GM19463 (cell line): Measurements from ENCODE around the gene UNC13A.
"Not testable (repeated sequence)": the region's sequence is repeated elsewhere in the genome, so short reads cannot be mapped to it uniquely, and the experiment has no call there.

Source experiments
- ATAC-seq: cut with Tn5 transposase; IDR thresholded peaks from one replicate; pipeline ENCODE4 v1.9.1; 2021; ENCODE audit warnings: mild to moderate bottlenecking, moderate library complexity; ENCODE audit not compliant: unreplicated experiment

The UNC13A gene

DNA sequence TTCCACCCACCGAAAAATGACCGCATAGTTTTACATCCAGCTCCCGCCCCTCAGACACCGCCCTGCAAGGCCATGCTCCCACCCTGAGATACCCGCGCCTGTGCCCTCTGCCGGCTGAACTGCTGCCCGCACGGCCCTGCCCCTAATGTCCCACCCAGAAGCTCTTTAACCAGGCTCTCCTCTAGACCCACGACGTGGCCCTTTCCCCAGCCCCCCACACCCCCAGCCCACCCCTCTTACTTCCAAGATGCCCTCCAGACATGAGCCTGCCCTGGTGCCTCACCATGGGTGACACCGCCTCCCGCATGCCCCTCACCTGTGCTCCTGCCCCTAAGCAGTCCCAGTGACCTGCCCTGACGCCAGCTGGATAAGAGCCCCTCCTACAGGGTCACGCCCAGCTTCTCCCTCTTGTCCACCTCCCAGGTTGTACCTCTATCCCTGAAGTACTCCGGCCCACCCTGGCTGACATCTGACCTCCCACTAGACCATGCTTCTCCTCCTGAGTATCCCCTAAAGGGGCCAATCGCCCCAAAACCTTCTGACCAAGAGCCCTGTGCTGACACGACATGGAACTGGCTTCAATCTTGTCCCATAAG lies 81.5 kb downstream of the UNC13A start:
- peak; percentile 27 for ATAC-seq

DNA sequence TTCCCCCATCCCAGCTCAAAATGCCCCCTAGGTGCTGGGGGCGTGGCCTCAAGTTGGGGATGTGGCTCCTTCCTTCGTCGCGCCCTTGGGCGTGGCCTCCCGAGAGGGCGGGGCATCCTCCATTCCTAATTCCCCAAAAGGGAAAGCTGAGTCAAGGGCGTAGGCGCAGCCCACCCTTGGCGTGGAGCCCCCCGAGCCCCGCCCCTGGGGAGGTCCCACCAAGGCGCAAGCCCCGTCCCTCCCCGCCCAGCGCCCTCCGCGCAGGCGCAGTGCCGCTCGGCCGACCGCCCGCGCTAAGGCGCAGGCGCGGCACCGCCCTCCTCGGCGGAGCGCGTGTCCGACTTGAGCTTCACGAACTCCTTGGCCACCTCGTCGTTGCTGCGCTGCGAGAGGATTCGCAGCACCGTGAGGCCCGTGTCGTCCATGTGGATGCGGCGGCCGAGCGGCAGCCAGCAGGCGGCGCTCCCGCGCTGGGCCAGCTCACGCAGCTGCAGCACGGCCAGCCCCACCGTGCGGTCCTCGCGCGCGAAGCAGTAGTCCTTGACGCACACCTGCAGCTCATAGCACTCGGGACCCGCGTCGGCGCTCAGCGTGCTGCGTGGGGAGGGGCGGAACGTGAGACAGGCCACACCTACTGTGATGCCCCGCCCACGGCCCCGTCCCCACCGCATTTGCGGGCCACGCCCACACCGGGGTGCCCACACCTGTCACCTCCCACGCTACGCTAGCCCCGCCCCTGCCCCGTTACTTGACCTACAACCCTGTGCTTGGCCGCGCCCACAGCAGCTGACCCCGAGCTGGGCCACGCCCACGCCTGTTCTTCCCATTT lies 82.2 kb downstream of the UNC13A start:
- peak; percentile 70 for ATAC-seq

DNA sequence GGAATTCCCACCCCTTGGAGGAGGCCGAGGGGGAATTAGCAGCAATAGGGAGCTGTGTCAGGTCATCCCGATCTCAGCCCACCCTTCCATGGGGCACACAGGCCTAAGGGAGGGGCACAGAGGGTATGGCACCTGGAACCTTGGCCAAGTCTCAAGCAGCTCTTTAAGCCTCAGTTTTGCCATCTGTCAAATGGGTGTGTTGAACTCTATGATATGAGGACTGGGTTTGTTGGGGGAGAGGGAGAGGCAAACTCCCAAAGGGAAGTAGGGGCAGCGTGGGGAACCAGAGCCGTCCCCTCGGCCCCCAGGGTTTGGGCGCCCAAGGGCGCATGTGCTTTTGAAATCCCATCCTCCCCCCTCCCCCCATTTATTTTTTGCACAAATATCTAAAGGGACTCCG lies 83.0 kb downstream of the UNC13A start:
- no peak for ATAC-seq

DNA sequence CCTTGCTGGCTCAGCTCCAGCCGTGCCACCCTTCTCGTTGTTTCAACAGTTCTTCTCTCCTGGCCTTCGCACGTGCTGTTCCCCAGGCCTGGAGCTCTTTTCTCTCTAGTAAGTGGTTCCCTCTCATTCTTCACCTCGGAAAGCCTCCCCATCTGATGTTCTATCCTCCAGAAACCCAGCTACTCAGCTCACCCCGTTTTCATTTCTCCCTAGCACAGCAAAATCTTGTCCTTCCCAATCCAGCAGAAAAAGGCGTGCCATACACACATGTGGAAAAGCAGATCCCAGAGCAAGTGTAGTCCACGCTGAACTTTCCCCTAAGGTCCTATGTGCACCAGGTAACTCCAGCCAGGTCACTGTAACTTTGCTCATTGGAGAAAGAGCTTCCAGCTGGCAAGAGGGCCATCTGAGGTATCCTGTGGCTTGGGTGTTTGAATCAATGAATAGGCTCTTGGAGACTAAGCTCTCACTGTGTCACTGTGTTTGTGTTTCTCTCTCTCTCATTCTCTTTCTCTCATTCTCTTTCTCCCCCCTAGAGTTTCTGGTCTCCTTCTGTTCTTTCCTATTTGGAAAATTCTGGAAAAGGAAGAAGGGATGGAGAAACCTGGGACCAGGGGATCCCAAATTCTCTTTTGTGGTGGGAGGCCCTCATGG lies 83.7 kb downstream of the UNC13A start:
- no peak for ATAC-seq

DNA sequence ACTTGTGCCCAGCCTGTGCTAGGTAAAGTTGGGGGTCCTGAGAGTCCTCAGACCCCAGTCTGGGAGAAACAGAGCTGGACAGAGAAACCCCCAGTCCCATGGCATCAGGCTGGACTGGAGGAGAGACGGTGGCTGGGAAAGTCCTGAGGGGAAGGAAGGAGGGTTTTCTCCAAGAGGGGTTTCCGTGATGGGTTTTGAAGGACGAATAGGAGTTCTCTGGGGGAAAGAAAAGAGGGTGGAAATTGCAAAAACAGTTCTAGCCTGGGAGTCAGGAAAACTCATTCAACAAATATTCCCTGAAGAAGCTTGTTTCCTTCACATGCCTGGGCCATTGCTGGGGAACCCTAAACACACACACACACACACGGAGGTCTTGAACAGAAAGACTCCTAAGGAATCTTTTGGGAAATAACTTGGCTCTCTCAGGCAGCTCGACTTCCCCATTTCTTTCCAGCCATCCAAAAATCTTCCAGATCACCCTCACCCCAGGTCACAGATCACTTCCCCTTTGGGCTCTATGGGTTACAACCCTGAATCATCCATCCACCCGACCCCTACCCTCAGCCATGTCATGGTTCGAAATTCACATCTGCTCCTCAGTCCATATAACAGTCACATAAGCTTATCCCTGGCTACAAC lies 85.2 kb downstream of the UNC13A start:
- no peak for ATAC-seq

DNA sequence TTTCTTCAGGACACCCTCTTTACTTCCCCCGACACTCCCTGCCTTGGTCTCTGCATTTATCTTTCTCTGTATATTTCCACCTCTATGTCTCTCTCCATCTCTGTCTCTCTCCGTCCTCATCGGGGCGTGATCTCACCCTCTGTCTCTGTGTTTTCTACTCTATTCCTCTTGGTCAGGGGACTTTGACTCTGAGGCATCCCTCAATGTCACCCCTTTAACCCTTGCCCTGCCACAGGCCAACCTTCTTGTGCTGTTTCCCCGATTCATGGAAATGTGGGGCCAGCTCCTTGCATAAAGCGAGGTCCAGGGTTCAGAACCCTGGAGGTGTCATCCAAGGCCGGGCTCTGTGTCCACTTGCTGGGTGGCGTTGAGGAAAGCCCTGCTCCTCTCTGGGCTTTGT lies 85.9 kb downstream of the UNC13A start:
- no peak for ATAC-seq

DNA sequence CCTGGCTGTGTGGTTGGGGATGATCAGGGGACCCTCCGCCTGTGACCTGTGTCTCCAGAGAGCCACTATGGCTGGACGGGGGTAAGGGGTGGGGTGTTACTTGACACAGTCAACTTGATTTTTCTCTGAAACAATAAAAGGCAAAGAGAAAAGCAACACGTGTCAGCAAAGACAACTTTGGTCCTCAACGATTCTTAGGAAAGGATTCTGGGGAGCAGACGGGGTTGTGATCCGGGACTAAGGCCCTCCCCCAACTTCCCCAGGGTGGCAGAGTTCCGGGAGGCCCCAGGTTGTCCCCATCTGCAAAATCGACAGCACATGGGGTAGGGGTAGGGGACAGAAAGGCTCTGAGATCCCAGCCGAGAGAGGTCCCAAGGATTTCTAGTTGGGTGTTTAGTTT lies 86.5 kb downstream of the UNC13A start:
- ATAC-seq: no peak

DNA sequence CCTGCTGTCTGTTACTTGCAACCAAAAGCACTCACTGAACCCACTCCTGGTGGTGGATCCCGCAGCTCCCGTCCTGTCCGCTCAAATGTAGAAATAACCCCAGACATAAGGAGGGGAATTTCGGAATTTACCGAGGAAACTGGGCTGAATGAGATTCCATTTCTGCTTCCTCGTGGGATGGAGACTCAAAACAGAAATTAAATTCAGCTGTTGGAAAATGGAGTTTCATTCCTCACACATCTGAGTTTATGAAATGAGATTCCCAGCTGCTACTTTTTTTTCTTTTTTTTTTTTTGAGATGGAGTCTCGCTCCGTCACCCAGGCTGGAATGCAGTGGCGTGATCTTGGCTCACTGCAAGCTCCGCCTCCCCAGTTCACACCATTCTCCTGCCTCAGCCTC lies 88.4 kb downstream of the UNC13A start:
- ATAC-seq: no peak

DNA sequence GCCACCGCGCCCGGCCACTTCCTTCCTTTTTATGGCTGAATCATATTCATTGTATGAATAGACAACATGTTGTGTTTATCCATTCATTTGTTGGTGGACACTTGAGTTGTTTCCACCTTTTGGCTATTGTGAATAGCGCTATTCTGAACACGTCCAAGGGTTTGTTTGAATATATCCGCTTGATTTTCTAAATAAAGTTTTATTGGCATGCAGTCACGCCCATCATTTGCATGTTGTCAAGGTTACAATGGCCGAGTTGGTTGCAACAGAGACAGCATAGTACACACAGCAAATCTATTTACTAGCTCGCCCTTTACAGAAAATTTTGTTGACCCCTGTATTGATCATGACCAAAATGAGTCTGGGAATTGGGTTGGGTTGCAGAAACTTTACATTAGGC lies 89.2 kb downstream of the UNC13A start:
- ATAC-seq: no peak

DNA sequence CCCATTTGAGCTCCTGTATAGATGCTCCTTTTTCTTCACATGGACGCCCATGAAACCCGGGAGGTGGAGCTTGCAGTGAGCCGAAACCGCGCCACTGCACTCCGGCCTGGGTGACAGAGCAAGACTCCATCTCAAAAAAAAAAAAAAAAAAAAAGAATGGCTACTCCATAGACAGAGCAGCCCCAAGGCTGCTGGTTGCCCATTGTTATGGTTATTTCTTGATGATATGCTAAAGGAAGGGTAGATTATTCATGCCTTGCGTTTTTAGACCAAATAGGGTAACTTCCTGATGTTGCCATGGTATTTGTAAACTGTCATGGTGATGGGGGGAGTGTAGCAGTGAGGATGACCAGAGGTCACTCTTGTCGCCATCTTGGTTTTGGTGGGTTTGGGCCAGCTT lies 90.1 kb downstream of the UNC13A start:
- ATAC-seq: not testable (repeated sequence)

DNA sequence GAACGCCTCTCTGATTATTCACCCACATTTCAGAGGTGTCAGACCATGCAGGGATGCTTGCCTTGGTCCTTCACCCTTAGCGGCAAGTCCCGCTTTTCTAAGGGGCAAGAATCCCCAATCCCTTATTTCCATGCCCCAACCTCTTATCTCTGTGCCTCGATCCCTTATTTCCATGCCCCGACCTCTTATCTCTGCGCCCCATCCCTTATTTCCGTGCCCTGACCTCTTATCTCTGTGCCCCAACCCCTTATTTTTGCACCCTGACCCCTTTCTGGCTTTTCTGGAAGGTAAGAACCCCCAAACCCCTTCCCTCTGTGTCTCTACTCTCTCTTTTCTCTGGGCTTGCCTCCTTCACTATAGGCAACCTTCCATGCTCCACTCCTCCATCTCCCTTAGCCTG lies 93.9 kb downstream of the UNC13A start:
- ATAC-seq: not testable (repeated sequence)

DNA sequence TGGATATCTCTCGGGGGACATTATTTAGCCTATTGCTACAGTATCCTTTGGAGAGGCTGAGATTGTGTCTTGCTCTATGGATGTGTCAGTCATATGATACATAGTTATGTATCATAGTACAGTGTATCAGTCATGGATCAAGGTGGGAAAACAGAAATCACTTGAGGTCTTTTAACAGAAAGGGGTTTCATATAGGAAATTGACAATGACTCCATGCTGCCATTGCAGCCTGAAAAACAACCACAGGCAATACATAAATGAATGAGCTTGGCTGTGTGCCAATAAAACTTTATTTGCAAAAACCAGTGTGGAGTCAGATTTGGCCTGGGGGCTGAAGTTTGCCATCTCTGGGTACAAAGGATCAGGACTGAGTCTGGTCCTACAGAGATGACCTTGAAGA lies 97.3 kb downstream of the UNC13A start:
- no peak for ATAC-seq

DNA sequence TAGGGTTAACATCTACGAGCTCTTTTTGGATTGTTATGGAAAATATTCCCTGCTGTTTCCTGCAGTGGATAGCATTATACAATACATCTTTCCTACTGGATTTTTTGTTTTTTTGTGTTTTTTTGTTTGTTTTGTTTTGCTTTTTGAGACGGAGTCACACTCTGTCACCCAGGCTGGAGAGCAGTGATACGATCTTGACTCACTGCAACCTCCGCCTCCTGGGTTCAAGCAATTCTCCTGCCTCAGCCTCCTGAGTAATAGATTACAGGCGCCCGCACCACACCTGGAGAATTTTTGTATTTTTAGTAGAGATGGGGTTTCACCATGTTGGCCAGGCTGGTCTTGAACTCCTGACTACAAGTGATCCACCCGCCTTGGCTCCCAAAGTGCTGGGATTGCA lies 102.8 kb downstream of the UNC13A start:
- not testable (repeated sequence) for ATAC-seq

DNA sequence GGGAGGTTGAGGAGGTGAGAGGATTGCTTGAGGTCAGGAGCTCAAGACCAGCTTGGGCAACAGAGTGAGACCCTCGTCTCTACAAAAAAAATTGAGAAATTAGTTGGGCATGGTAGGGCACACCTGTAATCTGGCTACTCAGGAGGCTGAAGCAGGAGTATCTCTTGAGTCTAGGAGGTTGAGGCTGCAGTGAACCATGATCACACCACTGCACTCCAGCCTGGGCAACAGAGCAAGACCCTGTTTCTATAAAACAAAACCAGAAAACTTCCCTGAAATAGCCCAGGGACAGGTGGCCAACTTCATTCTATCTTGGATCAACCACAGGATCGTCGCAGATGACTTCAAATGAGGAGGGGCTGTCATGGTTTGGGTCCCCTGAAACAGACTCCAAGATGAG lies 104.0 kb downstream of the UNC13A start:
- no peak for ATAC-seq

DNA sequence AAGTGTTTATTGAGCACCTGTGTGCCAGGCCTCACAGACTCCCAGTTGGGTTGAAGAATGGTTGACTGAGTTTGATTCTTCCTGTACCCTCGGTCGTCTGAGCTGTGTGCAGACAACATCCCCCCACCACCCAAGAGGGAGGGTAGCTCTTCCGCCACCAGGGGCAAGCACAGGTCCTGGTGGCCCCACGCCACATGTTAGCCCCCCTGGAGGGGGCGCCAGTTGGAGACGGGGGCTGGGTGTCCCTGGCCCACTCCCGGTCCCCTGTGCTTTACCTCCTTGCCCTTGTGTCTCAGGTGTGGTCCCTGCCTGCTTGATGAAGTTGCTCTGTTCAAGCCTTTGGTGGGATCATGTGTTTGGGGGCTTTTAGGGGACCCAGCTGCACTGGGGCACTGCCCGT lies 105.5 kb downstream of the UNC13A start:
- ATAC-seq: no peak

DNA sequence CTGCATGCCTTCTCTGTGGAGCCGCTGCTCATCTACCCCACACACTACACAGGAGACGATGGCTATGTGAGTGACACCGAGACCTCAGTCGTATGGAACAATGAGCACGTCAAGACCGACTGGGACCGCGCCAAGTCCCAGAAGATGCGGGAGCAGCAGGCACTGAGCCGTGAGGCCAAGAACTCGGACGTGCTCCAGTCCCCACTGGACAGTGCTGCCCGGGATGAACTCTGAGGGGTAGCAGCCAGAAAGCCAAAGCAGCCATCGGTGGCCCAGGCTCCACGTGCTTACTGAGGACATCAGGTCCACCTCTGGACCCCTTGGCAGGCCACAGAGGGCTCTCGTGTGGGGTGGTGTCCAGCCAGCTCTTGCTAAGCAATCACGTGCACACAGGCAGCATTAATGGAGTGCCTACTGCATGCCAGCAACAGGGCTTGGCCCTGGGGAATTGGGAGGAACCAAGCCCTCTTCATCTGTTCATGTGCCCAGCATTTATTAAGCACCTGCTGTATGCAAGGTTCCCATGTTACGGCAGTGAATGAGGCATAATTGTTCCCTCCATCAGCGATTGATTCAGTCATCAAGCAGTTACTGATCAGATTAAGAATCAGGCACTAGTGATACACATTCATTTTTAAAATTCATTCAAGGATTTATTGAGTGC lies 106.8 kb downstream of the UNC13A start:
- no peak for ATAC-seq

DNA sequence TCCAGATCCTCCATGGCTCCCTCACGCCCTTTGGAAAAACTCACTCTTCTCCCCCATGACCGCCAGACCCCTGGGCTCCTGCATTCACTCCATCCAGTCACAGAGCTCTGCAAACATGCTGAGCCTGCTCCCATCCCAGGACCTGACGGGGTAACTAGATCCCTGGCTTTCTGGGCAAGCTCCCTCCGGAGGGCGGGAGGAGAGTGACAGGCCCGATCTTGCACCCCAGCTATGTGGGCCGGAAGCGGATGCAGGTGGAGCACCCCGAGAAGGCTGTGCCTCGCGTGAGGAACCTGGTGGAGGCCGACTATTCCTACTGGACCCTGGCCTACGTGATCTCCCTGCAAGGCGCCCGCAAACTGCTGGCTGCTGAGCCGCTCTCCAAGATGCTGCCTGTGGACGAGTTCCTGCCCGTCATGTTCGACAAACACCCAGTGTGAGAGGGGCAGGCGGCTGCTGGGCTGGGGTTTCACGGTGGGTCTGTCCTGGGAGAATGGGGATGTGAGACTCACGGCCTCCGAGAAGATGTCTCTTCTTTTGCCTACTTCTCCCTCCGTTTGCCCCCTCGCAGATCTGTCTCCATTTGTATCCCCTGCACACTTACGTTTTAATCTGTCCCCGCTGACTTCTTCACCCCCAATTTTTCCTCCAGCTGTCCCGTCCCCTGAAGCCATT lies 107.5 kb downstream of the UNC13A start:
- ATAC-seq: no peak

DNA sequence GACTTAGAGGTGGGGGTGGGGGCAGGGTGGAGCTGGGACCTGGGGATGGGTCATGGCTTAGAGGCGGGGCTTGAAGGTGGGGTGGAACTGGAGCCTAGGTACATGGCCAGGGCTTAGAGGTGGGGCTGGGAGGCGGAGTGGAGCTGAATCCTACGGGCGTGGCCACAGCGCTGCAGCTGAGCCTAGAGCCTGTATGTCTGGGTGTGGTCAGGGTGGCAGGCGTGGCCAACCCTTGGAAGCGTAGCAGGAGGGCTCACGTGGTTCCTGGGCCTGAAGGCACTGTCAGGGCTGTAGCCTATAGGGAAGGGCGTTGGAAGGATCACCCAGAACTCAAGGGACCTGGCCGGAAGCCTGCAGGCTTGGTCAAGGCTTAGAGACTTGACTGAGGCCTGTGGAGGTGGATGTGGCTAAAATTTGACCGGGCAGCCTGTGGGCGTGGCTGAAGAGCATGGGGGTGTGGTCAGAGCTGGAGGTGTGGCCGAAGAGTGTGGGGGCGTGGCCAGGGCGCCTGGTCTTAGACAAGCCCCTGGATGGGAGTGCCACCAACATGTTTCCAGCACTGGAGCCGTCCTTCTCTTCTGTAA lies 108.4 kb downstream of the UNC13A start:
- ATAC-seq: no peak

DNA sequence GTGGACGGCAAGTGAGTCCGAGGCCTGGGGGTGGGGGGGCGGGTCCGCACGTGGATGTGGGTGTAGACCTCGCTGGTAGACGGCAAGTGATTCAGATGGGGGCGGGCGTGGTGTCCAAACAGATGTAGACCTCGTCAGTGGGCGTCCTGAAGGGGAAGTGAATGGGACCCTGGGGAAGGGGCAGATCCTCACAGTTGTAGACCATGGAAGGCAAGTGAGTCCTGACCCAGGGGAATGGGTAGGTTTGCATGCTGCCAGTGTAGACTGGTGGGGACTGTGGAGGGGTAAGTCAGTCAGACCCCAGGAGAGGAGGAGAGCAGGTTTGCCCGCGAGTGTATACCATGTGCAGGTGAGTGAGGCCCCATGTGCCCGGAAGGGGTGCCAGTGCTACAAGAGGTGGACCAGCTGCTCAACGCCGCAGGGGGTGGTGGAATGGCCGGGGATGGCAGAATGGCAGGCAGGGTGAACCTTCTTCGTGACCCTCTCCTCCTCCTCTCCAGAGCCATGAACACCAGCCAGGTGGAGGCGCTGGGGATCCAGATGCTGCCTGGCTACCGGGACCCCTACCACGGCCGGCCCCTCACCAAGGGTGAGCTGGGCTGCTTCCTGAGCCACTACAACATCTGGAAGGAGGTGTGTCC lies 110.6 kb downstream of the UNC13A start:
- ATAC-seq: no peak
